Measurements from ENCODE around the gene SMC3.
A peak's percentile ranks its signal among the peaks of the same experiment; 100 is the strongest.

SMC3 gene

DNA sequence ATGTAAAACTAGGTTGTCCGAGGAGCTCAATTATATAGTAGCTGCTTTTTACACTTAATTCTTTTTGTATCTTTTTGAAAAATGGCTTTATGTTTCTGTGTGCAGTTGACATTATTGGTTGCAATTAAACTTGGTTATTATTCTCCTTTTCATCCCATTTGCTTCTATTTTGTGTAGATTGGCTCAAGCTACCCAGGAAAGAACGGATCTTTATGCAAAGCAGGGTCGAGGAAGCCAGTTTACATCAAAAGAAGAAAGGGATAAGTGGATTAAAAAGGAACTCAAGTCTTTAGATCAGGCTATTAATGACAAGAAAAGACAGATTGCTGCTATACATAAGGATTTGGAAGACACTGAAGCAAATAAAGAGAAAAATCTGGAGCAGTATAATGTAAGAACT, 16.5 kb downstream of the SMC3 start (continued):
- TF ChIP-seq, protein P1, sequence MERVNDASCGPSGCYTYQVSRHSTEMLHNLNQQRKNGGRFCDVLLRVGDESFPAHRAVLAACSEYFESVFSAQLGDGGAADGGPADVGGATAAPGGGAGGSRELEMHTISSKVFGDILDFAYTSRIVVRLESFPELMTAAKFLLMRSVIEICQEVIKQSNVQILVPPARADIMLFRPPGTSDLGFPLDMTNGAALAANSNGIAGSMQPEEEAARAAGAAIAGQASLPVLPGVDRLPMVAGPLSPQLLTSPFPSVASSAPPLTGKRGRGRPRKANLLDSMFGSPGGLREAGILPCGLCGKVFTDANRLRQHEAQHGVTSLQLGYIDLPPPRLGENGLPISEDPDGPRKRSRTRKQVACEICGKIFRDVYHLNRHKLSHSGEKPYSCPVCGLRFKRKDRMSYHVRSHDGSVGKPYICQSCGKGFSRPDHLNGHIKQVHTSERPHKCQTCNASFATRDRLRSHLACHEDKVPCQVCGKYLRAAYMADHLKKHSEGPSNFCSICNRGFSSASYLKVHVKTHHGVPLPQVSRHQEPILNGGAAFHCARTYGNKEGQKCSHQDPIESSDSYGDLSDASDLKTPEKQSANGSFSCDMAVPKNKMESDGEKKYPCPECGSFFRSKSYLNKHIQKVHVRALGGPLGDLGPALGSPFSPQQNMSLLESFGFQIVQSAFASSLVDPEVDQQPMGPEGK (CRISPR knock-in tag; IDR thresholded peaks at IDR 0.05; ENCODE audit: borderline replicate concordance) = no peak
- TF ChIP-seq ZFP30 (CRISPR knock-in tag; IDR thresholded peaks at IDR 0.05) = no peak
- TF ChIP-seq GLIS3 (CRISPR knock-in tag; IDR thresholded peaks at IDR 0.05) = no peak

DNA sequence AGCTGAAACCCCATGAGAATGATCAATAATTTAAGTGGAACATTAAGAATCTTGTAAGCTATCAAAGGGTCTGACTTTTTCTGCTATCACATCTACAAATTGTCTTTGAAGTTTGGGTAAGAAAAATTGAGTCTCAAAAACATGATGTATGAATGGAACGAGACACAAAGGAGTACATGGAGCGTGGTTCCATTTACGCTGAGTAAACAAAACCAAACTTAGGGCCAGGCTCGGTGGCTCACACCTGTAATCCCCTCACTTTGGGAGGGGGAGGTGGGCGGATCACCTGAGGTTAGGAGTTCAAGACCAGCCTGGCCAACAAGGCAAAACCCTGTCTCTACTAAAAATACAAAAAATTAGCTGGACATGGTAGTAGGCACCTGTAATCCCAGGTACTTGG, 24.3 kb downstream of the SMC3 start:
- no peak for ATAC-seq

GRCh38 chr10:110597476-110597875, 30.0 kb downstream of the SMC3 start:
- no peak for TF ChIP-seq BACH2 (CRISPR knock-in tag; IDR thresholded peaks at IDR 0.05; ENCODE audit: borderline replicate concordance)
- ATAC-seq = no peak

More for the DNA sequence above, 24.3 kb downstream of the SMC3 start:
- TF ChIP-seq ZC3H10 (CRISPR knock-in tag; IDR thresholded peaks at IDR 0.05) = no peak
- TF ChIP-seq PPARA (CRISPR knock-in tag; IDR thresholded peaks at IDR 0.05; ENCODE audit: borderline replicate concordance) = no peak
- no peak for TF ChIP-seq CSDC2 (CRISPR knock-in tag; IDR thresholded peaks at IDR 0.05)
- no peak for TF ChIP-seq ZFP30 (CRISPR knock-in tag; IDR thresholded peaks at IDR 0.05)
- TF ChIP-seq TCF4 (CRISPR knock-in tag; IDR thresholded peaks at IDR 0.05; ENCODE audit: borderline replicate concordance) = no peak
- TF ChIP-seq RARB (CRISPR knock-in tag; IDR thresholded peaks at IDR 0.05) = no peak
- no peak for TF ChIP-seq BACH2 (CRISPR knock-in tag; IDR thresholded peaks at IDR 0.05; ENCODE audit: borderline replicate concordance)
- no peak for TF ChIP-seq ZNF8 (CRISPR knock-in tag; IDR thresholded peaks at IDR 0.05)
- TF ChIP-seq, protein P1 (CRISPR knock-in tag; IDR thresholded peaks at IDR 0.05; ENCODE audit: borderline replicate concordance) = no peak
- no peak for TF ChIP-seq ARNTL (CRISPR knock-in tag; IDR thresholded peaks at IDR 0.05; ENCODE audit: borderline replicate concordance, low read depth)

GRCh38 chr10:110600487-110601101, 33.1 kb downstream of the SMC3 start:
- ATAC-seq = peak; percentile 81
- TF ChIP-seq, protein P2, sequence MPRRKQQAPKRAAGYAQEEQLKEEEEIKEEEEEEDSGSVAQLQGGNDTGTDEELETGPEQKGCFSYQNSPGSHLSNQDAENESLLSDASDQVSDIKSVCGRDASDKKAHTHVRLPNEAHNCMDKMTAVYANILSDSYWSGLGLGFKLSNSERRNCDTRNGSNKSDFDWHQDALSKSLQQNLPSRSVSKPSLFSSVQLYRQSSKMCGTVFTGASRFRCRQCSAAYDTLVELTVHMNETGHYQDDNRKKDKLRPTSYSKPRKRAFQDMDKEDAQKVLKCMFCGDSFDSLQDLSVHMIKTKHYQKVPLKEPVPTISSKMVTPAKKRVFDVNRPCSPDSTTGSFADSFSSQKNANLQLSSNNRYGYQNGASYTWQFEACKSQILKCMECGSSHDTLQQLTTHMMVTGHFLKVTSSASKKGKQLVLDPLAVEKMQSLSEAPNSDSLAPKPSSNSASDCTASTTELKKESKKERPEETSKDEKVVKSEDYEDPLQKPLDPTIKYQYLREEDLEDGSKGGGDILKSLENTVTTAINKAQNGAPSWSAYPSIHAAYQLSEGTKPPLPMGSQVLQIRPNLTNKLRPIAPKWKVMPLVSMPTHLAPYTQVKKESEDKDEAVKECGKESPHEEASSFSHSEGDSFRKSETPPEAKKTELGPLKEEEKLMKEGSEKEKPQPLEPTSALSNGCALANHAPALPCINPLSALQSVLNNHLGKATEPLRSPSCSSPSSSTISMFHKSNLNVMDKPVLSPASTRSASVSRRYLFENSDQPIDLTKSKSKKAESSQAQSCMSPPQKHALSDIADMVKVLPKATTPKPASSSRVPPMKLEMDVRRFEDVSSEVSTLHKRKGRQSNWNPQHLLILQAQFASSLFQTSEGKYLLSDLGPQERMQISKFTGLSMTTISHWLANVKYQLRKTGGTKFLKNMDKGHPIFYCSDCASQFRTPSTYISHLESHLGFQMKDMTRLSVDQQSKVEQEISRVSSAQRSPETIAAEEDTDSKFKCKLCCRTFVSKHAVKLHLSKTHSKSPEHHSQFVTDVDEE (CRISPR knock-in tag; IDR thresholded peaks at IDR 0.05) = no peak
- TF ChIP-seq TOX (CRISPR knock-in tag; IDR thresholded peaks at IDR 0.05; ENCODE audit: borderline replicate concordance) (no peak), CSRNP3 (CRISPR knock-in tag; IDR thresholded peaks at IDR 0.05) (no peak), ZNF70 (CRISPR knock-in tag; IDR thresholded peaks at IDR 0.05) (no peak), RARB (CRISPR knock-in tag; IDR thresholded peaks at IDR 0.05) (no peak), PPARA (CRISPR knock-in tag; IDR thresholded peaks at IDR 0.05; ENCODE audit: borderline replicate concordance) (no peak), ZNF8 (CRISPR knock-in tag; IDR thresholded peaks at IDR 0.05) (no peak), ESRRG (CRISPR knock-in tag; IDR thresholded peaks at IDR 0.05) (no peak), TCF4 (CRISPR knock-in tag; IDR thresholded peaks at IDR 0.05; ENCODE audit: borderline replicate concordance) (no peak), CSDC2 (CRISPR knock-in tag; IDR thresholded peaks at IDR 0.05) (no peak), BACH2 (CRISPR knock-in tag; IDR thresholded peaks at IDR 0.05; ENCODE audit: borderline replicate concordance) (no peak), SNAI2 (CRISPR knock-in tag; IDR thresholded peaks at IDR 0.05) (no peak), OSR1 (CRISPR knock-in tag; IDR thresholded peaks at IDR 0.05) (no peak), ZC3H10 (CRISPR knock-in tag; IDR thresholded peaks at IDR 0.05) (no peak), ISL1 (CRISPR knock-in tag; IDR thresholded peaks at IDR 0.05) (no peak)
- TF ChIP-seq, protein P1 (CRISPR knock-in tag; IDR thresholded peaks at IDR 0.05; ENCODE audit: borderline replicate concordance) = no peak
- TF ChIP-seq, protein P3, sequence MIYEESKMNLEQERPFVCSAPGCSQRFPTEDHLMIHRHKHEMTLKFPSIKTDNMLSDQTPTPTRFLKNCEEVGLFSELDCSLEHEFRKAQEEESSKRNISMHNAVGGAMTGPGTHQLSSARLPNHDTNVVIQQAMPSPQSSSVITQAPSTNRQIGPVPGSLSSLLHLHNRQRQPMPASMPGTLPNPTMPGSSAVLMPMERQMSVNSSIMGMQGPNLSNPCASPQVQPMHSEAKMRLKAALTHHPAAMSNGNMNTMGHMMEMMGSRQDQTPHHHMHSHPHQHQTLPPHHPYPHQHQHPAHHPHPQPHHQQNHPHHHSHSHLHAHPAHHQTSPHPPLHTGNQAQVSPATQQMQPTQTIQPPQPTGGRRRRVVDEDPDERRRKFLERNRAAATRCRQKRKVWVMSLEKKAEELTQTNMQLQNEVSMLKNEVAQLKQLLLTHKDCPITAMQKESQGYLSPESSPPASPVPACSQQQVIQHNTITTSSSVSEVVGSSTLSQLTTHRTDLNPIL (CRISPR knock-in tag; IDR thresholded peaks at IDR 0.05; ENCODE audit: low read depth) = no peak
